Right lung (tissue), 5 donors: ENCODE results near the gene WNT9A. TPM values are rescaled to one million over a fixed set of nuclear protein-coding genes. Genes with fewer than 3 reads are reported as not detected.
"Not testable (repeated sequence)": the region's sequence is repeated elsewhere in the genome, so short reads cannot be mapped to it uniquely, and the experiment has no call there.

Experiments
- DNase-seq, 2 donors: peaks; one replicate each; pipeline ENCODE4 v3.0.0-alpha.2; 2013
- polyA plus RNA-seq, 5 donors: library from polyadenylated mRNA; unstranded; fragments of 120-200 nt; gene quantifications; one replicate each; pipeline versions ENCODE4 v1.2.1 to v1.2.3, GENCODE V29; 2013; ENCODE audit warnings: inconsistent platforms in 1 of 5, low replicate concordance in 1 of 5; ENCODE audit not compliant: insufficient read length in 5 of 5, insufficient read depth in 1 of 5

The WNT9A gene
- polyA plus RNA-seq, 5 donors, result 1.9 to 3.0 (median 2.4) TPM

DNA sequence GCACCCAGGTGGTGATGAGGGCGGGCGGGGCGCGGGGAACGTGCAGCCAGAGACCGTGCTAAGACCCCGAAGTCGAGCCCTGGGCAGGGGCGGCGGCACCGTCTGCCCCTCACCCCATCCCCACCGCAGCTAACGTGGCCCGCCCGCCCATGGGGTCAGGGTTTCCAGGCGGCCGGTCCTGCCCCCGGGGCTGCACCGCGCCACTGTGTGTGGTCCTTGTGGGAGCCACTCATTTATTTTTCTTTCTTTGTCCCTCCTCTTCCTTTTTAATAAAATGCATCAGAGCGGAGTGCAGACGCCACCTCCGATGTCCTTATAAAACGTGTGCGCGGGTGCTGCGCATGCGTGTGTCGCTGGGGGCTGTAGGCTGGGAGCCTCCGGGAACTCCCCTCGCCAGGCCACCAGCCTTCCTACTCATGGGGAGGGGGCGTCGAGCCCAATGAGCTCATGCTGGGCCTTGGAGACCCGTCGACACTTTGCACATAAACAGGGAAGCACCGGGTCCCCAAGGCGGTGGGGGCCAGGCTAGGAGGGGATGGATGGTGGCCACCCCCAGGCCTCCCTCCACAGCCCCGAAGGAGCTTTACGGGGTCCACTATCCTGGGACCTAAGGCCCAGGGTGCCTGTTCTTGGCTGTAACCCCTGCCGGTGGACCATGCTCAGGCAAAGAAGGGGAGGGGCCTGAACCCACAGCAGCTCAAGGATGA, 59.9 kb downstream of the WNT9A start:
- DNase-seq, result peak; percentile 70 to 79

DNA sequence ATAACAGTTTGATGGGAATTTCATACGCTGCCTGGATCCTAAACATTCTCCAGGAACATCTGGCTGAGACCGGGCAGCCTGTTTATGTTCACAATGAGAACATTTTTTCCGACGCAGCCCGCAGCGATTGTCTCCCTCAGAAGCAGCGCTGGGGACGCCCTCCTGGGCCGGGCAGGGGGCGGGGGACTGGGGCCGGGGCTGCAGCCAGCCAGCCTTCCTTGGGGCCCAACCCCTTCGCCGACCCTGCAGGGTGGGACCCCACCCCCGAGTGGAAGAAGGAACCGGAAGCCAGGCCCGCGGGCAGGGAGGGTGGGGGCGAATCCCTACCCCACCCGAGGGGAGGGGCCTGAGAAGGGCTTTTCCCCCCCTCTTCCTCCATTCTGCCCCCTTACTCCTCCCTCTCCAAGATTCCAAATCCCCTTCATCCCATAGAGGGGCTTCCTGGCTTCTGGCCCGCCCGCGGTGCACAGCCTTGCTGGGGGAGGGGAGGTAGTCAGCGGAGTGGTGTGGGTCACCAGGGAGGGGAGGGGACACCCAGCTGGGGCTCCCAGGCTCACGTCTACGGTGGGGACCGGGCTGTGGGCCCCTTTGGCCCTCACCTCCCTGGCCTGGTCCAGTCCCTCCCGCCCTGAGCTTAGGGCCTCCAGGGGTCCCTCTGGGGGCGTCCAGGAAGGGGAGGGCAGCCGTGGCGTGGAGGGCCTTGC, 60.6 kb downstream of the WNT9A start:
- peak; percentile 87 to 88 for DNase-seq

GRCh38 chr1:227886503-227886961, 61.2 kb downstream of the WNT9A start:
- no peak for DNase-seq

DNA sequence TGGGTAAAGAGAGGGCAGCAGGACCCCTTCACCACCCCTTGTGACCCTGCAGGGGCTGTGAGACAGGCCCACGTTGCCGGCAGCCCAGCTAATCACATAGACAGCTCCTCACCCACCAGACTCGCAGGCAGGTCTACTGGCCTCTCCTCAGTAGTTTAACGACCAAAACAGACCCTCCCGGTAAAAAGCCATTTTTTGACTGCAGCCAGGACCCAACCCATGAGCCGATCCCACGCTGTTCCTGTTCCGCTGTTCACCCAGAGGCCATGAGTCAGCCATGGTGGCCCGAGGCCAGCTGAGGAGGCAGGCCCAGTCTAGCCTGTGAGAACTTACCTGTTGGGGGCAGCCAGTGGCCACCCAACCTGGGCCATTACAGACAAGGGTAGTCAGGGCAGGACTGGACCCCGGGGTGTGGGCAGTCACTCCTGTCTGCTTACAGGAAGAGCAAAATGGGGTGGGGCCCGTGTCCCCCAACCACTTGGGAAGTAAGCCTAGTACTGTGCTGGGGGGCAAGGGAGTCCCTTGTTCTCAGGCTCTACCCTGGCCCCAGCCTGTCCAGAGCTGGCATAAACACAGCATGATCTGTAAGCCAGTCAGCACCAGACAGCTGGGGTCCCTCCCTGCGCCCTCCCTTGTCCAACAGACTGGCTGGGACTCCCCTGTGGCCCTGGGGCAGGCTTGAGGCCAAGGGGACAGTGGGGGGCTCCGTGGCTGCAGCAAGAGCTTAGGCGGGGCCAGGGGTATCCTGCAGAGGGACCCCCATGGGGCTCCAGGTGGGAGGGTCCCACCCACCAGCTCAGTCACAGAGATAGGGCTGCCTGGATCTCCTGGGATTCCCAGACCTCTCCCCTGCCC, 61.9 kb downstream of the WNT9A start:
- no peak for DNase-seq

- no peak for DNase-seq
Observed at GRCh38 chr1:227885135-227885647, 62.5 kb downstream of the WNT9A start.

DNA sequence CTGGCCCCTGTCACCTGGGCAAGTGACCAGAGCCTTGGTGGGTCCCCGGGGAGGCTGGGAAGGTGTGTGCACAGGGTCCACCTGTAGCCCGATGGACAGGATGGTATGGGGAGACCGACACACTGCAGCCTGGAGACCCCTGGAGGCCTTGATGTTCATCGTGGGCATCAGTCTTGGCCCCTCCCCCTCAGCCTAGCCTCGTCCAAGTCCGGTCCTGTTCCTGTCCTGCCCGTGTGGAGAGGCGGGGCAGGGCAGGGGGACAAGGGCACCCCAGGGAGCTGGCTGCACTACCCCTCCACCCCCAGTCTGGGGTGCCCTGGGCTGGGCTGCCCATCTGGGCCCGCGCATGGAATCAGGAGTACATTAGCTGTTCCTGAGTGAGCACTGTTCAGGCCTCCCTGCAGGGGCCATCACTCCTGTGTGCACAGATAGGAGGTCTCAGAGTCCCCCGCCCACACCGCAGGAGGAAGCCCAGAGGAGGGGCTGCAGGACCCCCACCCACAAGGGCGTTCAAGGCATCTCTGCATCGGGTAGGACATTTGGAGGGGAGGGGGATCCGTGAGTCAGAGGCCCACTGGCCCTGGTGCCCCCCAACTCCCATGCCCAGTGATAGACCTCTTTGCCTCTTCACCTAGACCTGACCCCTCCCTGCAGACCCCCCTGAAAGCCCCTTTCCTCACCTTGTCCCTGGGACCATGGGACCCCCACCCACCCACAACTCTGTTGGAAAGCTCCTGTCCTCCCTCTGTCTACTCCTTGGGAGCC, 63.2 kb downstream of the WNT9A start:
- no peak for DNase-seq

DNA sequence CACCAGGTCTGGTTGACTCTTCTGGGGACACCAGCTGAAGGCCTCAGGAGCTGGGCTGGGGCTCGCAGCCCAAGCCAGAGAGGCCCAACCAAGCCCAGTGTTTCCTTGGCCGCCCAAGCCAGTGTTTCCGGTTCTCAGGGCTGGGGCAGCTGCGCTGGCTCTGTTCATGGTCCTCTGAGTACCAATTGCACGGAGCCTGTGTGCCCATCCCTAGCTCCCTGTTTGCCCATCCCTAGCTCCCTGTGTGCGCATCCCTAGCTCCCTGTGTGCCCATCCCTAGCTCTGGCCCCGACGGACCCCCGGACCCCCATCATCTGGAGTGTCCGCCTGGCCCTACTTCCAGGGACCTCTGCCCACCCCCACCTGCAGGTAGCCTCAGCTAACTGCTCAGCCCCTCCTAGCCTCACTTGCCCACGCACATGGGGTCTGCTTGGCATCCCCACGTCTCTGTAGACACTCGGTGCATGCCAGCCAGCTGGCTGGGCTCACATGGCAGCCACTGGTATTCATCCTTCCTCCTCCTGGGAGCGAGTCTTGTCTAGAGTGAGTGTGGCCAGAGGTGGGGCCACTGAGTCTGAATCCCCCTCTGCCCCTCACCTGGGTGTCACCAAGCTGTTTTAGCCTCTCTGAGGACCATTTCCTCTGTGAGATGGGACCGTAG, 64.0 kb downstream of the WNT9A start:
- DNase-seq, result no peak

DNA sequence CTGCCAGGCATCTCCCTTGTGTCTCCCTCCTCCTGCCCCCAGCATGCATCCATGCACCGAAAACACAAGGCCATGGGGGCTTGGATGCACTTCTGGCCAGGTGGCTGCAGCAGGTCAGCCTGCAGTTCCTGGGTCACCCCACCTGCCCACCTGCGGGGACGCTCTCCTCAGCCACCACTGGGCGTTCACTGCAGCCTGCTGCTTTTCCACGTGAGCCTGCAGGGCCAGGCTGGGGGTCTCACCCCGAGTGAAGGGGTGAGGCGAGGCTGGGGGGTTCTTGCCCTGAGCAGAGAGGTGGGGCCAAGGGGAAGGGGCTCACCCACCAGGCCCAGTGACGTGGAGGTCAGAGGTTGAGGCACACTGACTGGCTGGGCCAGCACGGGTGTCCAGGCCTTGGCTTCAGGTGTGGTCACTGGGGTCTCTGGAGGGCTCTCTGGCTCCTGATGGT, 64.6 kb downstream of the WNT9A start:
- no peak for DNase-seq

DNA sequence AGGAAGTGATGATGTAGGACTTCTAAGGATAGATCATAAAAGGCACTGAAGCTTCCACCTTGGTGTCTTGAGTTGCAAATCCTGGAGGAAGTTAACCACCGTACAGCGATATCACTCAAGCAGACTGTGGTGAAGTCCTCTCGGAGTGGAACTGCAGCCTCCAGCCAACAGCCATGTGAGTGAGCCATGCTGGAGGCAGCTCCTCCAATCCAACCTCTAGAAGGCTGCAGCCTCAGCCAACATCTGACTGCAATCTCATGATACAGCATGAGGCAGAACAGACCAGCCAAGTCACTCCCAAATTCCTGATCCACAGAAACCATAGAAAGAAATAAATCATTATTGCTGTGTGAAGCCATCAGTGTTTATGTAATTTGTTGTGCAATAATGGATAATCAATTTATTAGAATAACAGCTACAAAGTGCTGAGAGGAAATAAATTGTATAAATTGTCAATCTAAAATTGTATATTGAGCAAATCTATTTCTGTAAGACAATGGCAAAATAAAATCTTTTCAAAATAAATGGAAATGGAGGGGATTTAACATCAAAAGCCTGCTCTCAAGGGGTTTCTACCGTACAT, 67.3 kb downstream of the WNT9A start:
- no peak for DNase-seq

DNA sequence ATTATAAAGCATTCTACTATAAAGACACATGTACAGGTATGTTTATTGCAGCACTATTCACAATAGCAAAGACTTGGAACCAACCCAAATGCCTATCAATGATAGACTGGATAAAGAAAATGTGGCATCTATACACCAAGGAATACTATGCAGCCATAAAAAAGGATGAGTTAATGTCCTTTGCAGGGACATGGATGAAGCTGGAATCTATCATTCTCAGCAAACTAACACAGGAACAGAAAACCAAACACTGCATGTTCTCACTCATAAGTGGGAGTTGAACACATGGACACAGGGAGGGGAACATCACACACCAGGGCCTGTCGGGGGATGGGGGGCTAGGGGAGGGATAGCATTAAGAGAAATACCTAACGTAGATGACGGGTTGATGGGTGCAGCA, 69.9 kb downstream of the WNT9A start:
- not testable (repeated sequence) for DNase-seq

DNA sequence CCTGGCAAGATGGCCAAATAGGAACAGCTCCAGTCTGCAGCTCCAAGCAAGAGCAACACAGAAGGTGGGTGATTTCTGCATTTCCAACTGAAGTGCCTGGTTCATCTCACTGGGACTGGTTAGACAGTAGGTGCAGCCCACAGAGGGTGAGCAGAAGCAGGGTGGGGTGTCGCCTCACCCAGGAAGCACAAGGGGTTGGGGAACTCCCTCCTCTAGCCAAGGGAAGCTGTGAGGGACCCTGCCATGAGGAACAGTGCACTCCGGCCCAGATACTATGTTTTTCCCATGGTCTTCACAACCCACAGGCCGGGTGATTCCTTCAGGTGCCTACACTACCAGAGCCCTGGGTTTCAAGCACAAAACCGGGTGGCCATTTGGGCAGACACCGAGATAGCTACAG, 75.8 kb downstream of the WNT9A start:
- DNase-seq, result not testable (repeated sequence)

DNA sequence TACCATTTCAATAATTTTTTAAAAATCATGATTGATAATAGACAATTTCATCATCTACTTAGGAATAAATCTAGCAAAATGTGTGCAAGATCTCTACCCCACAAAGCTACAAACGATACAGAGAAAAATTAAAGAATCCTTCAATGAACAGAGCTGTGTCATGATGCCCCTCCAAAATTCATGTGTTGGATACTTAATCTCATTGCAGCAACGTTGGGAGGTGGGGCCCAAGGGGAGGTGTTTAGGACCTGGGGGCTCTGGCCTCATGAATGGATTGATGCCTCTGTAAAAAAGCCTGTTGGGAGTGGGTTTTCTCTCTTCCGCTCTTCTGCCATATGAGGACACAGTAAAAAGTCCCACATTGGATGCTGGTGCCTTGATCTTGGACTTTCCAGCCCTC, 77.4 kb downstream of the WNT9A start:
- DNase-seq, result no peak

DNA sequence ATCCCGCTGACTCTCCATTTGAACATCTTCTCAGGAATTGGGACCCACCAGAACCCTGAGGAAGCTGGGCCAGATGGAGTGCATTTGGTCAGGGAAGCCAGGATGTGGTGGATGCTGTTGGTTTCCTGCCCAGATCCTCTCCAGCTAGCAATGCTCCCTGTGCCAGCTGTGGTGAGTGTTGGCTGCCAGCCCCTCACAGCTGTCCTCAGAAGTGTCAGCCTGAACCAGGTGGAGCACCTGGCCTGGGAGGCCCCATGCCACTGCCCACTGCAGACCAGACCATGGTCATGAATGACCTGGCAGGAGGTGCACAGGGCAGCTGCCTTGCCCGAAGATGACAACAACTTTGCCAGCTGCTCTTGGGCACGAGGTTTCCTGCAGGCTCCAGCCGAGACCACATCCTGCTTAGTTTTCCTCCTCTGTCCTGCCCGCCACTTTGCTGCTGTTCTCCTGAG, 77.9 kb downstream of the WNT9A start:
- DNase-seq, result no peak

- no peak for DNase-seq
Observed at GRCh38 chr1:227869279-227869842, 78.4 kb downstream of the WNT9A start.

Other genes with a start within 250 kb of the WNT9A start
- 10 to 100 TPM; 13.8 to 18.4 (median 16.0) TPM for gene JMJD4, start 212.6 kb downstream of the WNT9A start, polyA plus RNA-seq
- gene SNAP47, start 212.5 kb downstream of the WNT9A start, polyA plus RNA-seq, result 10 to 100 TPM; 37.5 to 46.2 (median 40.0) TPM
- gene PRSS38, start 132.3 kb downstream of the WNT9A start, polyA plus RNA-seq, result not detected
- under 1 TPM in 2 of 5 donors, not detected in 3; 0.05 to 0.06 TPM for gene WNT3A, start 59.1 kb upstream of the WNT9A start, polyA plus RNA-seq
- 100 to 1,000 TPM; 258 to 388 (median 282) TPM for gene ARF1, start 134.8 kb upstream of the WNT9A start, polyA plus RNA-seq
- 10 to 100 TPM; 12.1 to 22.0 (median 16.6) TPM for gene C1orf35, start 155.4 kb upstream of the WNT9A start, polyA plus RNA-seq
- 10 to 100 TPM; 30.3 to 54.2 (median 38.9) TPM for gene MRPL55, start 161.4 kb upstream of the WNT9A start, polyA plus RNA-seq
- gene GUK1, start 192.3 kb upstream of the WNT9A start, polyA plus RNA-seq, result 100 to 1,000 TPM; 106 to 235 (median 128) TPM
- gene GJC2, start 202.0 kb upstream of the WNT9A start, polyA plus RNA-seq, result 1 to 10 TPM; 2.1 to 4.4 (median 2.6) TPM
- gene IBA57, start 217.9 kb upstream of the WNT9A start, polyA plus RNA-seq, result 1 to 10 TPM; 4.5 to 8.4 (median 5.7) TPM